B cell (primary cell): Measurements from ENCODE around the gene DEFB118. TPM values are rescaled to one million over a fixed set of nuclear protein-coding genes. Genes with fewer than 3 reads are reported as not detected.

Experiments
- ATAC-seq: fragments of 200-7000 bp; cut with Tn5 transposase; one replicate; pipeline ENCODE4 v1.10.0; 2021; ENCODE audit warnings: low read depth, mild to moderate bottlenecking, moderate number of reproducible peaks, moderate library complexity
- CTCF ChIA-PET: fragments of 350-600 bp; sonication (Branson Sonifier 250); formaldehyde crosslinking; loops from one replicate; lab custom pipeline; 2021; ENCODE audit warnings: antibody characterized with exemption, inconsistent platforms; lab: Charles Lee
- POLR2A ChIA-PET: fragments of 350-600 bp; sonication (Branson Sonifier 250); formaldehyde crosslinking; loops from one replicate; lab custom pipeline; 2021; ENCODE audit warnings: antibody characterized with exemption; lab: Charles Lee
- DNase-seq: peaks from one replicate; pipeline ENCODE4 v3.0.0; 2013
- H2AFZ ChIP-seq: 2 replicates; pipeline ENCODE4 v1.6.1; 2012; ENCODE audit warnings: mild to moderate bottlenecking, low read depth, low read length; ENCODE audit not compliant: insufficient read depth, poor library complexity, severe bottlenecking
- H3K27ac ChIP-seq, 2 donors: 1 replicate in 1 of 2; 2 replicates in 1 of 2; pipeline ENCODE4 v1.5.1; 2012 to 2013; ENCODE audit warnings: low read length in 2 of 2, mild to moderate bottlenecking in 2 of 2, moderate library complexity in 1 of 2
- H3K27me3 ChIP-seq, 4 experiments: fragments of 200-600 bp in 1 of 4; sonication (generic) in 1 of 4; replicated peaks in 1 of 4; 1 replicate in 2 of 4; 2 replicates in 2 of 4; pipeline versions ENCODE4 v1.6.1 to v1.7.0; 2013 to 2016; ENCODE audit warnings: low read length in 3 of 4, mild to moderate bottlenecking in 2 of 4, mixed read lengths in 1 of 4, moderate library complexity in 1 of 4; ENCODE audit not compliant: insufficient read depth in 4 of 4, control insufficient read depth in 3 of 4; ENCODE audit errors: control extremely low read depth in 1 of 4
- H3K36me3 ChIP-seq, 2 experiments: replicated peaks in 1 of 2; 1 replicate in 1 of 2; 2 replicates in 1 of 2; pipeline versions ENCODE4 v1.6.1 to v1.7.1; 2013; ENCODE audit warnings: low read length in 1 of 2; ENCODE audit not compliant: insufficient read depth in 2 of 2, control insufficient read depth in 1 of 2; ENCODE audit errors: control extremely low read depth in 1 of 2, extremely low read depth in 1 of 2
- H3K4me1 ChIP-seq, 2 donors: fragments of 200-600 bp in 1 of 2; sonication (generic) in 1 of 2; 1 replicate in 1 of 2; 2 replicates in 1 of 2; pipeline versions ENCODE4 v1.5.1 to v1.6.1; 2013 to 2017; ENCODE audit warnings: low read length in 2 of 2; ENCODE audit not compliant: control insufficient read depth in 2 of 2, insufficient read depth in 2 of 2
- H3K4me2 ChIP-seq: replicated peaks from 2 replicates; pipeline ENCODE3; 2012; ENCODE audit warnings: mild to moderate bottlenecking, low read depth, low read length; ENCODE audit not compliant: poor library complexity, severe bottlenecking
- H3K4me3 ChIP-seq, 5 experiments: fragments of 200-600 bp in 1 of 5; sonication (generic) in 1 of 5; 1 replicate in 3 of 5; 2 replicates in 2 of 5; pipeline versions ENCODE4 v1.5.1 to v1.7.0; 2011 to 2016; ENCODE audit warnings: low read length in 4 of 5, mild to moderate bottlenecking in 4 of 5, low read depth in 2 of 5, control low read depth in 1 of 5, moderate library complexity in 1 of 5; ENCODE audit not compliant: insufficient read depth in 1 of 5; ENCODE audit errors: control extremely low read depth in 1 of 5, extremely low read depth in 1 of 5
- H3K79me2 ChIP-seq: fragments of 200-600 bp; sonication (generic); one replicate; pipeline ENCODE4 v1.6.0; 2016; ENCODE audit warnings: low read length; ENCODE audit not compliant: control insufficient read depth, insufficient read depth
- H3K9ac ChIP-seq: fragments of 200-600 bp; sonication (generic); 2 replicates; pipeline ENCODE4 v1.6.1; 2017; ENCODE audit warnings: mild to moderate bottlenecking, low read length, moderate library complexity
- H3K9me3 ChIP-seq, 3 donors: one replicate each; pipeline versions ENCODE4 v1.6.1 to v1.7.1; 2013; ENCODE audit warnings: low read length in 2 of 3; ENCODE audit not compliant: control insufficient read depth in 2 of 3, insufficient read depth in 1 of 3; ENCODE audit errors: control extremely low read depth in 1 of 3
- H4K20me1 ChIP-seq: 2 replicates; pipeline ENCODE4 v1.6.0; 2012; ENCODE audit warnings: mild to moderate bottlenecking, low read length; ENCODE audit not compliant: insufficient read depth, control insufficient read depth, poor library complexity, severe bottlenecking
- H3K27ac Mint-ChIP-seq: one replicate; pipeline ENCODE4 v1.8.0; 2021; ENCODE audit warnings: mixed read lengths
- H3K27me3 Mint-ChIP-seq: one replicate; pipeline ENCODE4 v1.8.0; 2021; ENCODE audit warnings: mixed read lengths
- H3K4me1 Mint-ChIP-seq: one replicate; pipeline ENCODE4 v1.8.0; 2021; ENCODE audit warnings: mixed read lengths
- H3K4me3 Mint-ChIP-seq: one replicate; pipeline ENCODE4 v1.8.0; 2021; ENCODE audit warnings: mixed read lengths
- H3K9me3 Mint-ChIP-seq: one replicate; pipeline ENCODE4 v1.8.0; 2022; ENCODE audit warnings: mixed read lengths; ENCODE audit not compliant: insufficient read depth
- CTCF ChIP-seq: fragments of 200-600 bp; IDR thresholded peaks from one replicate; pipeline ENCODE4 v1.8.0; 2022; ENCODE audit warnings: antibody characterized with exemption, mild to moderate bottlenecking
- EZH2 ChIP-seq: IDR thresholded peaks from 2 replicates; pipeline ENCODE4 v1.6.1; 2012; ENCODE audit warnings: borderline replicate concordance, low read depth, mild to moderate bottlenecking, moderate library complexity, low read length; ENCODE audit not compliant: insufficient read depth, poor library complexity, severe bottlenecking
- WGBS: methylation state at CpG from one replicate; pipeline ENCODE4 v1.1.5; 2013; ENCODE audit warnings: missing lambda C conversion rate; ENCODE audit not compliant: insufficient coverage; 5-methylcytosine and 5-hydroxymethylcytosine counted together
- intact Hi-C: fragments of 100-400 bp; cut with micrococcal nuclease; formaldehyde crosslinking; loops from one replicate; pipeline ENCODE4 v1.10.0; 2022
- polyA plus RNA-seq: library from polyadenylated mRNA; depleted of rRNA; stranded (reverse); fragments of >200 nt; gene quantifications from 2 replicates; pipeline ENCODE4 v1.2.3, GENCODE V29; 2012
- total RNA-seq, 2 donors: library from RNA; stranded (reverse); fragments of 120-200 nt in 1 of 2; gene quantifications; 1 replicate in 1 of 2; 2 replicates in 1 of 2; pipeline versions ENCODE4 v1.2.3 to v1.2.4, GENCODE V29; 2013 to 2022

DEFB118 gene
- total and polyA plus RNA-seq, 2 donors (not counting 1 experiment from before 2014, with no cell fraction given): not detected

- TF ChIP-seq EZH2 (no peak), CTCF (no peak)
- intact Hi-C loops: no loop called here
- H3K79me2 ChIP-seq: no peaks in the 10 kb centered on the region
- H3K27ac ChIP-seq: no peak overlapping the region
- DNase-seq: no peak
- no peak overlapping the region for H3K4me3 ChIP-seq
- peaks cover 4% of the 10 kb centered on the region for H3K27me3 Mint-ChIP-seq
- no peaks in the 10 kb centered on the region for H3K9me3 Mint-ChIP-seq
- ATAC-seq: no peak
- 33% methylated on average over 1 of the region's 1 CpG for WGBS
- H3K4me1 Mint-ChIP-seq: no peaks in the 10 kb centered on the region
- no peak overlapping the region for H2AFZ ChIP-seq
- H3K4me2 ChIP-seq: no peak overlapping the region
- H3K9ac ChIP-seq: no peak overlapping the region
- ChIA-PET POLR2A (no interaction called here), CTCF (no interaction called here)
- no peaks in the 10 kb centered on the region for H3K27me3 ChIP-seq
- no peaks in the 10 kb centered on the region for H3K4me1 ChIP-seq
- H3K27ac Mint-ChIP-seq: no peak overlapping the region
- no peak overlapping the region for H3K4me3 Mint-ChIP-seq
- no peaks in the 10 kb centered on the region for H3K9me3 ChIP-seq
- H4K20me1 ChIP-seq: no peaks in the 10 kb centered on the region
- H3K36me3 ChIP-seq: no peaks in the 10 kb centered on the region
Measured at GRCh38 chr20:31403886-31404285, 35.5 kb downstream of the DEFB118 start.

GRCh38 chr20:31406115-31406514, 37.7 kb downstream of the DEFB118 start, which contains the start of gene DEFB121:
Gene DEFB121, minus strand, starts transcription at chr20:31406215. Its CDS starts 63 bp downstream, at chr20:31406152.
- POLR2A ChIA-PET: no interaction called here
- Mint-ChIP-seq H3K4me3 (no peak within 1 kb of the TSS), H3K9me3 (peaks cover 2% of the 10 kb centered on the region), H3K27me3 (peaks cover 2% of the 10 kb centered on the region), H3K27ac (no peak within 1 kb of the TSS), H3K4me1 (no peaks in the 10 kb centered on the region)
- 20% methylated on average over 1 of the region's 3 CpGs for WGBS
- Histone ChIP-seq H3K27me3 (no peaks in the 10 kb centered on the region), H3K4me3 (no peak within 1 kb of the TSS), H3K9me3 (peaks cover 0 to 3% (median 0%) of the 10 kb centered on the region in 3 donors), H3K9ac (no peak within 1 kb of the TSS), H3K36me3 (no peaks in the 10 kb centered on the region), H3K79me2 (no peaks in the 10 kb centered on the region), H3K27ac (no peak within 1 kb of the TSS), H3K4me2 (no peak within 1 kb of the TSS), H4K20me1 (no peaks in the 10 kb centered on the region), H3K4me1 (no peaks in the 10 kb centered on the region), H2AFZ (no peak within 1 kb of the TSS)
- CTCF ChIA-PET: no interaction called here
- intact Hi-C loops: no loop called here
- DNase-seq: no peak
- no peak for ATAC-seq
- no peak for TF ChIP-seq EZH2
- no peak for TF ChIP-seq CTCF
